ENCODE results near the gene DST.

DNA sequence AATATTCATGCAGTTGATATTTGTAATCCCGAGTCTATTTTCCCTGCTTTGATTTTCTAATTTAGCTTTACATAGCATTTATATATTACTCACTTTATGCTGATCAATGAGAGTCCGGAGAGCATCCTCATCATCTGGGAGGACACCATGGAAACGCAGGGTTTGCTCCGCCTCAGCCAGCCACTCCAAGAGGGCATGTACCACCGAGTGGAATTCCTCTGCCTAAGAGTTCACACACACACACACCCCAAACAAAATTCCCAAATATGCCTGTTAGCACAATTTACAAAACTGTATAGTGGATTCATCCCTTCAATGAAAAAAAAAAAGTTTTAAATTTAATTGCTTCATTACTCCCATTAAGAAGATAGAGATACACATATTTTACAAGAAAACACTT, 160.7 kb downstream of the DST start:
- TF ChIP-seq POLR2A (IDR thresholded peaks at IDR 0.05; ENCODE audit: low read depth, low read length): no peak
- TF ChIP-seq, protein P1, sequence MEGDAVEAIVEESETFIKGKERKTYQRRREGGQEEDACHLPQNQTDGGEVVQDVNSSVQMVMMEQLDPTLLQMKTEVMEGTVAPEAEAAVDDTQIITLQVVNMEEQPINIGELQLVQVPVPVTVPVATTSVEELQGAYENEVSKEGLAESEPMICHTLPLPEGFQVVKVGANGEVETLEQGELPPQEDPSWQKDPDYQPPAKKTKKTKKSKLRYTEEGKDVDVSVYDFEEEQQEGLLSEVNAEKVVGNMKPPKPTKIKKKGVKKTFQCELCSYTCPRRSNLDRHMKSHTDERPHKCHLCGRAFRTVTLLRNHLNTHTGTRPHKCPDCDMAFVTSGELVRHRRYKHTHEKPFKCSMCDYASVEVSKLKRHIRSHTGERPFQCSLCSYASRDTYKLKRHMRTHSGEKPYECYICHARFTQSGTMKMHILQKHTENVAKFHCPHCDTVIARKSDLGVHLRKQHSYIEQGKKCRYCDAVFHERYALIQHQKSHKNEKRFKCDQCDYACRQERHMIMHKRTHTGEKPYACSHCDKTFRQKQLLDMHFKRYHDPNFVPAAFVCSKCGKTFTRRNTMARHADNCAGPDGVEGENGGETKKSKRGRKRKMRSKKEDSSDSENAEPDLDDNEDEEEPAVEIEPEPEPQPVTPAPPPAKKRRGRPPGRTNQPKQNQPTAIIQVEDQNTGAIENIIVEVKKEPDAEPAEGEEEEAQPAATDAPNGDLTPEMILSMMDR (conservative IDR thresholded peaks at IDR 0.05; ENCODE audit: low read depth, low read length): no peak
- TF ChIP-seq RAD21 (IDR thresholded peaks at IDR 0.05; ENCODE audit: low read length): no peak
- TF ChIP-seq MAFK (IDR thresholded peaks at IDR 0.05; ENCODE audit: low read depth, low read length): no peak
- TF ChIP-seq, protein P2, sequence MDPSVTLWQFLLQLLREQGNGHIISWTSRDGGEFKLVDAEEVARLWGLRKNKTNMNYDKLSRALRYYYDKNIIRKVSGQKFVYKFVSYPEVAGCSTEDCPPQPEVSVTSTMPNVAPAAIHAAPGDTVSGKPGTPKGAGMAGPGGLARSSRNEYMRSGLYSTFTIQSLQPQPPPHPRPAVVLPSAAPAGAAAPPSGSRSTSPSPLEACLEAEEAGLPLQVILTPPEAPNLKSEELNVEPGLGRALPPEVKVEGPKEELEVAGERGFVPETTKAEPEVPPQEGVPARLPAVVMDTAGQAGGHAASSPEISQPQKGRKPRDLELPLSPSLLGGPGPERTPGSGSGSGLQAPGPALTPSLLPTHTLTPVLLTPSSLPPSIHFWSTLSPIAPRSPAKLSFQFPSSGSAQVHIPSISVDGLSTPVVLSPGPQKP (IDR thresholded peaks at IDR 0.05; ENCODE audit: borderline replicate concordance, low read depth, low read length): no peak
- no peak for TF ChIP-seq MAZ (IDR thresholded peaks at IDR 0.05; ENCODE audit: borderline replicate concordance, low read depth, low read length)
- no peak for TF ChIP-seq BHLHE40 (IDR thresholded peaks at IDR 0.05; ENCODE audit: low read depth, low read length)
- no peak for TF ChIP-seq RFX5 (IDR thresholded peaks at IDR 0.05; ENCODE audit: low read depth, low read length)
